GM21528 (cell line): ENCODE measurements around the gene LDAH.

Source experiments
- ATAC-seq: cut with Tn5 transposase; IDR thresholded peaks from one replicate; pipeline ENCODE4 v1.9.1; 2021; ENCODE audit warnings: mild to moderate bottlenecking, moderate library complexity; ENCODE audit not compliant: unreplicated experiment, low FRiP score

Gene LDAH

DNA sequence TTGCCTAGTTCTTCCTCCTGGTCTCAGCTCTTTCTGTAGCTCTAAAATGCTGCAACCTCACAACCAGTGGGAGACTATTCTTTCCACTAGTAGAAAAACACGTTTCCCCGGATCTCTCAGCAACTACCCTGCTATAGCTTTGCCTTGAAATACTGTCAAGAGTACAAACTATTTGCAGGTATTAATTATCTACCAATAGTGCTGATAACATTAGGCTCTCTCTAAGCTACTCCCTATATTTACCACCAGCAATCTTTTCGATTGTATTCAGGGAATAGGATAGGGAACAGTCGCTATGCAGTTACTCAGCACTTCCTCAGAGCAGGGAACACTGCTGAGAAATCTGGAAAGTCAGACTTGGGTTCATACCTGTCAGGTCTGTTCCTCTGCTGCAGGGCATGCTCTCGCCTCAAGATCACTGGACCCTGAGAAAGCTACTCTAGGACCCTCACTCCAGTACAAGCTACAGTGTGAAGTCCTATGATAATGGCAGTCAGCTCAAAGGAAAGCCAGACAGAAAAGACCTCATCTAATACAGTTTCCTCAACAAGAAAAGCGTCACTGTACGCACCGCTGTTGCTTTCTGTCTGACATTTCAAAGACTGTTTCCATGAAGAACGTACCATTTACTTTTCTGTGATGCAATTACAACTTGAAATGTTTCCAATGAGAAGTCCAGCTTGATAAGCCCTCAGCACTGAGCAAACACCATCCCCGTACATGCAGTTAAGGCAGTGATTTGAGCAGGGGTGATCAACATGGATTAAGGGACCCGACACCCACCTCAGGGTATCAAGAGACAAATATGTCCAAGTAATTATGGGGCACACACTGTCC, 133.3 kb downstream of the LDAH start:
- ATAC-seq: no peak

DNA sequence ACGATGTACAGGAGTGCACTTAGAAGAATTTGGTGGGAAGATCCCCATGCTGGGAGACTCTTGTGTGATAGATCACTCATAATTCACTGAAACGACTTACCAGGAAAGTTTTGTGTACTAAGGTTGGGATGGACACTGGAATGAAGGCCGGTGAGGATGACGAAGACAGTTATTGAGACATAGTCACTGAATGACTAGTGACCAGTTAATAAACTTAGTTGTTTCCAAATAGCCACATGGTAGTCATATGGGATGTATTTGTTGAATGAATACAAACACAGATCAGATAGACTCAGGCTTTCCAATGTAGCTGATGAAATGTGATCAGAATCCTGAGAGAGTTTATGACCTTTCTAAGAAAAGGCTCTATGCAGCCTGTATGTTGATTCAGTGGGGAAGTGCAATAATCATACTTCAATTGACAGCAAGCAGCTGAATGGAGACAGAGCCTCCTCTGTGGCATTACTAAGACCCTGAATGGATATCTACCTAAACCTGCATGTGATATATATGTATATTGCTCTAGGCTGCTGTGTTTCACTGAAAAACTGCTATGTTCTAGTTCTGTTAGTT, 135.6 kb downstream of the LDAH start:
- no peak for ATAC-seq

DNA sequence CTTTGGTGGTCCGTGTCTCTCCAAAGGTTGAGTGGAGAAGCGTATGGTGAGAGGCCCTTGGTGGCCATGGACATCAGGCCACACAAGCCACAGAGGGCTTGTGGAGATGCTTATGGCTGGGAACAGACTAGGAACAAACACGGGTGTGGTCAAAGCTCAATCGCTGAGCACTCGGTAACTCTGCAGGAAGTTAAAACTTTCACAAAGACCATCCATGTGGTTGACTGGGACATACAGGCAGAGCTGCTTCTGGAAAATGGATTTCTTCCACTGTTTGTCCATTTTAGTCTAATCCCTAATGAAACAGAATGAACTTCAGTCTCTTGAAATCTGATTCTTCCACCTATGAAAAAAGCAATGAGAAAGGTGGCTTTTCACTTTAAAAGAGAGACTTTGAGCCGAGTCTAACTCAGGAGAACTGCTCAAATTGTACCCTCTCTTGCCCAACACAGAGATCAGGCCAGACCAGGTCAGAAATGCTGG, 138.3 kb downstream of the LDAH start:
- no peak for ATAC-seq

DNA sequence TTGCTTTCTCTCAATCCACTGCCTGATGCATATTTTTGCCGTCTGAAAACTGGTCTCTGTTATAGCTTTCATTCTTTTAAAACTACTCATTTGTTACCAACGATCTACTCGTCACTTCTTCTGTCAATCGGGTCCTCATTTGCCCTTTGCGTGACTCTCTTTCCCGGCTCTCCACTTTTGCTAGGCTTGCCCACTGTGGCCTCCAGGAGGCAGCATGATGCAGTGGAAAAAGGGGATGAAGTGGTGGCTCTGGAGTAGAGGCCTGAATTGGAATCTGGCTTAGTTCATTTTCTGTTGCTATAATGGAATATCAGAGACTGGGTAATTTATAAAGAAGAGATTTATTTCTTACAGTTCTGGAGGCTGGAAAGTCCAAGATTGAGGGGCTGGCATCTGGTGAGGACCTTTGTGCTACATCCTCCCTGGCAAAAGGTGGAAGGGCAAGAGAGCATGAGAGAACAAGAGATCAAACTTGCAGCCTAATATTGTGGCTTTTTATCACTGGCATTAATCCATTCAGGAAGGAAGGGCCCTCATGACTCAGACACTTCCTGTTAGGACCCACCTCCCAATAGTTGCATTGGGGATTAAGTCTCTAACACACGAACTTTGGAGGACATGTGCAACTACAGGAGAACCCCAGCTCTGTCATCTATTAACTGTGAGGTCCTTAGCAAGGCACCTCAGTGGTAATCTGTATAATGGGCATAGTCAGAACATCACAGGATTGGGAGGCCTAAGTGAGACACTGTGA, 140.6 kb downstream of the LDAH start:
- ATAC-seq: no peak

DNA sequence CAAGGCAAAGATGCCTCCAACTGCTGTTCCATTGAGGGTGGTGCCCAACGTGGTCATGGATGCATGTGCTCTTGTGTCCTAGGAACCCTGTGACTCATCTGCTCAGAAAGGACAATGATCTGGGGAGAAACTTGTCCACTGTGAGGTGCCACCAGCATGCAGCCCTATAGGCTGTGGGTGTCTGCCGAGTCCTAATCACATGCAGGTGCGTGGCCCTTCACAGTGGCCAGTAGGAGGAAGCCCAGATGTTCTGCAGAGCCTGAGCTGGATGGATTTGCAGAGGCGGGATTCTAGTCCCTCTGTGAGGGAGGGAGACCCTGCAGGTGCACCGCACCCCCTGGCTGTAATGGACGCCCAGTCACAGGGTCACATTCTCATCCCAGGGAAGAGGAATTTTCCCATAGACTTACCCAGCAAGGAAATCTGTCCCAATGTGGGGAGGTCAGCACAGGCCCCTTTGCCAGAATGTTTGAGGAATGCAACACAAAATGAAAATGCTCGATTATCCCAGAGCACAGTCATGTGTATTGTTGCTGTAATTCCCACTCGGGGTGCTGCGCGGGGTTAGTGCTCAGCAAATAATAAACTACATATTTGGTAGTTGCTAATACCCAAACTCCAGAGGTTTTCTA, 142.0 kb downstream of the LDAH start:
- no peak for ATAC-seq

DNA sequence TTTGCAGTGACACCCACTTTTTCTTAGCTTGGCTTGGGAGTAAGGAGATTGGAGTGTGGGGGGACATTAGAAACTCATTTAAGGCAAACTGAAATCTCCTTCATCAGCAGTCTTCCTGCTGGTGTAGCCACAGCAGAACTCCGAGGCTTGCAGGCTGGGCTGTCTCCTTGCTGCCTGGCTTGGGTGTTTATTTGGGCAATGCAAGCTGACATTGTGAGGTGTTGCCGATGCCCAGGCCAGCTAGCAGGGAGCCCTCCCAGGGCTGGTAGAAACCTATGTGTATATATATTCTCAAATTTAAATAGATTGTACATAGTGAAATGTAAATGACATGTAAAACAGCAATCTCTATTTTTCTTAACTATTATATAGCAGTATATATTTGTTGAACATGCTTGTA, 144.1 kb downstream of the LDAH start:
- ATAC-seq: no peak

DNA sequence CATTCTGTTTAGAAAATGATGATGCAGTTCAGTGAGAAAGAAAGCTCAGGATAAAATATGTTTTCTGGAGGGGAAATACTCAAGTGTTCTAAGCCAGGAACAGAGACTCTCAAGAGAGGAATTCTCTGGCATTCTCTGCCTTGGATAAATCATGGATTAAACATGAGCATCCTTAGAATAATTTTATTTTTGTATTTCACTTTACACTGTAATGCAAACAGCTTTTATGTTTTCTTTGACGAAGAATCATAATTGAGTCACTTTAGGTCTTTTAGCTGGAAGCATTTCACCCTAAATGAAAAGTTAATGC, 144.9 kb downstream of the LDAH start:
- no peak for ATAC-seq

DNA sequence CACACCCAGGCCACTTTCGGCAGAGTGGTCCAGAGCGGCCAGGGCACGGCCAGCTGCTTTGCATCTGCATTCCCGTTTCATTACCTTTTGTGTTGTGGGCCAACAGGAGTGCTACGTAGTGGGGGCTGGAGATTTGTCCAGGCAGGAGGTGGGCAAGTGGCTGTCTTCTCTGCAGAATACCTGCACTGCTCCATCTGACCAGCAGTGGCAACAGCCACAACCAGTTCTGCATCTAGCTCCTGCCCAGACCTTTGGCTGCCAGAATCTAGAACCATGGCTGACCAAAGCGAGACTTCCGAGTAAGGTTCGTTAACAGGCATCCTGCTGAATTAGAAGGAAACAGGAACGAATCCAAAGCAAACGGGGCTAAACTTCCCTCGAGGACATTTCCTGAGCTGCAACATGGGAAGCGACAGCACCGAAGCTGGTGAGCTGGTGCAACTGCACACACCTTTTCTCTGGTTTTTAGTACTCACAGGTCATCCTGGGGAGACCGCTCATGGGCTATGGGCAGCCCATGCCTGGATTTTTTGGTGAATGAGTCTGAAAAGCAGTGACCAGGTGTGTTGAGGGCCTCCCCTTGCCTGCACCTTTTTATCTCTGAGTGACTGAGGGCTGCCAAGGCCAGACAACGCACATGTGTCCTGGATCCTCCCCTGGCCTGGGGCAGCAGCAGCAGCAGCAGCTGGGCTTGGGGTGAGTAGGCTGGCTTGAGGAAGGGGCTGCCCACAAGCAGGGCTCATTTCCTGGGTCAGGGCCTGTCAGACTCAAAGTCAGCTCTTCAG, 145.4 kb downstream of the LDAH start:
- ATAC-seq: peak; percentile 34

DNA sequence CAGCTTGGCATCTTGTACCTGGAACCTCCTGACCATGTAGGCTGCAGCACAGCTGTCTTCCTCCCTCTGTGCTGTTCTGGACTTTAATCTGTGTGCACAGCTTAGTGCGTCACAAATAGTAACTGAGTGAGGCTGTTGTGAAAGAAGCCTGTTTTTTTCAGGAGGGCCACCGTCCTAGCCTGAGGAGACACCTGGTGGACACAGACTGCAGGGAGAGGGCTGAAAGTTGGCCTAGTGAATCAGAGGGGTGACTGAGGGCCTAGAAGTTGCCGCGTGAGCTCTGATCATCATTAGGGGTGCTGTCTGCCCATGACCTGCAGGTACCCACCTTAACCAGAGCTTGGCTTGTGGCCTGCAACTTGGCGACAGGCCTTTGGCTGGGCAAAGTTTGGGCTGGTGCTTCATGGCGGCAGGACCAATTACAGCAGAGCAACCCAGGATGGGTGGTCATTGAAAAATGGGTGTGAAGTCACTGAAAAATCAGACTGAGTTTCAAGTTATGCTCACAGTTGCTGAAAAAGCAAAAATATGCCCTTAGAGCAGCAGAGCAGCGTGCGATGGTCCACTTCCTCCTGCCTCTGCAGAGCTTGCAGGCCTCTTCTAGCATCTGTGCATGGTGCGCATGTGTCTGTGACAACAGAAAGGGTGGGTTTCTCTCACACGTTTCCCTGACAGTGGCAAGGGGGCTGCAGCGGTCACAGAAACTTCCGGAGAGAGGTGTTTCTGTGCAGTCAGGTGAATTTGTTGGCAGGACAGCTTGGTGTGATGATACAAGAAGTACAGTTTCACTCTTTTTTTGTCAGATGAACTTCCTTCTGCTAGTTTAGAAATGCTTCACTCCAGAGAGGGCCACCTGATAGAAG, 146.3 kb downstream of the LDAH start:
- peak; percentile 68 for ATAC-seq

DNA sequence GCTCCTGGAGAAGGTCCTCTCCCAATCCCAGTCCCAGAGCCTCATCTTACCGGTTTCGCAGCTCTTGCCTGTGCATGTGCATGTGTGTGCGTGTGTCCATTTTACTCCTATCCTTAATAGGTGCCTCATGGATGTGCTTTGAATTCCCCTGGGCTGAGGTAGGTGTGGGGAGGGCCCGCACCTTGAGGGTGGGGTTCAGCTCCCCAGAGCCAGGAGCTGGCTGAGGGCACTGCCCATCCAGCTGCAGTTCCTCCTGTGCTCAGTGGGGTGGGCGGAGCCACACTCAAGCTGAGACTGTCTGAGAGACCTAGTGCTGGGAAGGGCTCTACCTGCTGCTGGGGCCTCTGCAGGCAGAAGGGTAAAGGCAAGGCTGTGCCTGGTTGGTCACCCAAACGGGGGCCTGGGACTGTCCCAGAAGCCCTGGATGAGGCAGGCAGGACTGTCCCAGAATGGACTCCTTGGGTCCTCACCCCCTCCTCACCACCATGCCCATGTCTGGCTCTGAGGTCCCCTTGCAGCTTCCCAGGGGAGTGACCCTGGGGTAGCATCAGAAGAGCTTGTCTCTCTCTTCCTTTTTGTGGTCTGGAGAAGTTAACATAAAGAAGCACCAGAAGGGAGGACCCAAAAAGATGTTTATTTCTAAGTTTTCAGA, 147.1 kb downstream of the LDAH start:
- peak; percentile 68 for ATAC-seq

DNA sequence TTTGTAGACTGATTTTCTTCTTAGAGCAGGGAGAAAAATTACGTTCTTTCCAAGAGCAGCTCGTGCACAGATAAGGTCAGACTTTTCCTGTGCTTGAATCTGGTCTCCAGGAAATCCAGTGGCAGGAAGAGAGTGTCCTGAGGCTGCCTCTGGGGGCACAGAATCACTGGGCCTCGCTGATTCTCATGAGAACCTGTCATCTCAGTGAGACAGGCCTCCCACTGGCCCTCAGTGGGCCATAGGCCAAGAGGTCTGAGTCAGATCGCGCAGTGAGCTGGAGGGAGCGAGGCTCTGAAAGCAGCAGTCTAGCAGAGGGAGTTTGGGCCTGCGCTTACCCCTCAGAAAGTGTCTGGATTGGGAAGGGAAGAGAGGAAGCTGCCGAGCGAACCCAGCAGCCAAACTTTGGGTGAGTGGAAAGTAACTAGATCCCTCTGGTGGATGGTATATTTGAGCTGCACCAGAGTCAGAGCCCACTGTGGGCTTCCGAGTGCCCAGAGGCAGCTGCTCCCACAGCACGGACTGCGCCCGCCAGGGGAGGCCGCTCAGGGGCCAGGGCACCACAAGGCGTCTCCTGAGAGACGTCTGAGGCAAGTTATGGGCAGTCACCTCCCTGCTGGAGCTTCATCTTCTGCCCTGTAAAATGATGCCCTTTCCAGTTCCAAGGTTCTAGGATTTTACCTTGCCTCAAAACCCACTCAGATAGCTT, 147.8 kb downstream of the LDAH start:
- no peak for ATAC-seq

DNA sequence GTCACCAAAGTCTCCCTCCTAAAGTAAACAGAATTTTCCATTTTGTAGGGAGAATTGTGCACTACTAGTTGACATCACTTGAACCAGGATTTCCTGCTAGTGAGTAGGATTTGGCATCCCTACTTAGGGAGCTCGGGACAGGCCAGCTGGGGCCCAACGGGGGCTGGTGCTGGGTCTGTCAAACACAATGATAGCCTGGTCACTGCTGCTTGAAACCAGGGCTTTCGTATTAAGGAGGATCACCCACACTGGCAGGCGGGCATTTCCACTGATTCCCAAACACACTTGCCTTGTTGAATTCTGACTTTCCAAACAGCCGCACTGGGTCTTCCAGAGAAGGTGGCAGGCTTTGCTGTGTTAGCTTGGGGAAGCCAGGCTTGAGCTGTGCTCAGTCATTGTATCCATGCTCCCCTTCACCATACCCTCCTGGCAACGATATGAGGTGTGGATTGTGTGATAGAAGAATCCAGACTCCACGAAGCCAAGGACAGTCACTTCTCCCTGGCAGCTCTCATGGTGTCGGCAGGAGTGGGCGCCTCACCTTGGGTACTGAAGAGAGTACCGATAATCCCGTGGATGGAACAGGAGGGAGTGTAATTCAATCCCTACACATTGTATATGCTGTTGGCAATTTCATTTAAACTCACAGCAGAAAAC, 148.5 kb downstream of the LDAH start:
- no peak for ATAC-seq

DNA sequence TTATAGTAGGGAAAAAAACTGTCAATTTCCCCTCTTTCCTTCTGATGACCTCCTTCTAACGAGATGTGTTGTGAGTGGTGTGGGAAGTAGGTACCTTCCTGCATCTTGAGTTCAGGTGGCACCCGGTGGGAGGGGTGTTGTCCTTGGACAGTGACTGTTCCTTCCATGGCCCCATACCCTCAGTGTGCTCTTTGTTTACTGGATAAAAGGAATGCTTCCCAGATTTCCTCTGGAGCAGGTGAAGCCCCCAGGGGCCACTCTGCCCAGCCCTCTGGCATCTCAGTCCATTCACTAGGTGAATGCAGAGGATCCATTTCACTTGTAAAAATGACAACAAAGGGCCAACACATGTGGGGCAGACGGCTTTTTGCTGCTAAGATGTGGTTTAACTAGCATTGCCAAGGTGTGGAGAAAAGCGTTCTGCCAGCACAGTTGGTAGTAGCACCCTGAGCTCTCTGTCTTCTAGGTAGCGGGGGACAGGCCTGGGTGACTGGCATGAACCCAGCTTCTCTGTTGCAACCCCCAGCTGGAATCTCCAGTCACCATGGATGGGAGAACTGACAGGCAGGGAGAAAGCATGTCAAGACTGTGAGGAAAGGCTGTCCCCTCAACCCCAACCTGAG, 149.1 kb downstream of the LDAH start:
- no peak for ATAC-seq

DNA sequence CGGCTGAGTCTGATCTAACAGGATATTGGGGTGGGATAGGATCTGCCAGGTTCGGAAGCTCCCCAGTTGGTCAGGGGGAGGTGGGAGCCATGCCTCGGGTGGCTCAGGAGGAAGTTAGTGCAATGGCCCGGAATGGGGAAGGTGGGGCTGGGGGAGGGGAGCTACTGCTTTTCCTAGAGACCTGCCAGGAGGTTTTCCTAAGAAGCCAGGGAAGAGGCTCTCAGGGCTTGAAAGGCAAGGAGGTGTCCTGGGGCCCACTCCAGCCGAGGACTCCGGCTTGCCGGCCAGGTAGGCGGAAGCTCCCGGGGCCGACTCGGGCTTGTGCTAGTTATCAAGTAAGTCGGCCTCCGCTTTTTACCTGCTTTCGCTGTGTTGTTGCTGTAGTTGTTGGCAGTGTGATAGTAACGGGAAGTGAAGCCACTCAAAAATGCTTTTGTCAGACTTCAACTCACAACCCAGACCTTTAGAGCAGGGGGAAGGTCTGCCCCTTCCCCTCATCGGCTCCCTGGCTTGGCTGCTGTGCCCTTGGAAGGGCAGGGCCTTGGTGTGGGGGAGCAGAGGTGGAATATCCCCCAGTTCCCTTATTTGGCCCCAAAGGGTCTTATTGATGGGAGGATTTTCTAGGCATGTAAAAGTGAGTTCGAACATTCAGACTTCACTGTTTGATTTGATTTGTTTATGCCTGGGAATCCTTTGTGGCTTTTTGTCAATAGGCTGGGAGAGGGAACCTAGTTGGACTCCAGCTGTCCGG, 150.5 kb downstream of the LDAH start:
- ATAC-seq: no peak

DNA sequence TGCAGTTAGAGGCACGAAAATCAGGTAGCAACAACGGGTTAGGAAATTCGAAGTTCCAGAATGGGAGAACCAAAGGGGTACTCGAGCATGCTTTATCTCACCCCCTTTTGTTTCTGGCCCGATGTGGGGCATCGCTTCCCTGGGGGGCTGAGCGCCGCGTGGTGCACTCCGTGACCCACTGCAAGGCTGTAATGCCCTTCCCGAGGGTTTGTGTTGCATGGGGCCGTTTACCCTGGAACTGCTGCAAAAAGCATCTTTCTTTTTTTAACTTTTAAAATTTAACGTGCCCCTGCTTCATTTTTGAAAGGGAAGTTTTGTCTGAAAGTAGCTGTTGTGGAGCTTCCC, 151.2 kb downstream of the LDAH start:
- no peak for ATAC-seq

DNA sequence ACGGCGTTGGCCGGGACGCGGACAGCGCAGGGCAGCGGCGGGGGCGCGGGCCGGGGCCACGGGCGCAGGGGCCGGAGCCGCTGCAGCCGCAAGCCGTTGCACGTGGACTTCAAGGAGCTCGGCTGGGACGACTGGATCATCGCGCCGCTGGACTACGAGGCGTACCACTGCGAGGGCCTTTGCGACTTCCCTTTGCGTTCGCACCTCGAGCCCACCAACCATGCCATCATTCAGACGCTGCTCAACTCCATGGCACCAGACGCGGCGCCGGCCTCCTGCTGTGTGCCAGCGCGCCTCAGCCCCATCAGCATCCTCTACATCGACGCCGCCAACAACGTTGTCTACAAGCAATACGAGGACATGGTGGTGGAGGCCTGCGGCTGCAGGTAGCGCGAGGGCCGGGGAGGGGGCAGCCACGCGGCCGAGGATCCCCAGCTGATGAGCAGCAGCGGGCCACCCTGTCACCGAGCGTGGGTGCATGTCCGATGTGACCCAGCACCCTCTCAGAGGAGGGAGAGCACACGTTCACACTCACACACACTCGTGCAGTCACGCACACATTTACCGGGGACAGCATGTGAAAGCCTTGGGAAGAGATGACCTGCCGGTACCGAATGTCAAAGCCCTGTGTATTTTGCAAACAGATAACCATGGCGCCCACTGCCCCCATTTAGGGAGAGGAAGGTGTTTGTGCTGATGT, 151.7 kb downstream of the LDAH start:
- ATAC-seq: no peak
